ENCODE results near the gene IL1RAPL2. TPM values are rescaled to one million over a fixed set of nuclear protein-coding genes. Genes with fewer than 3 reads are reported as not detected.

Gene IL1RAPL2
- polyA plus RNA-seq, 1 experiment = not detected

DNA sequence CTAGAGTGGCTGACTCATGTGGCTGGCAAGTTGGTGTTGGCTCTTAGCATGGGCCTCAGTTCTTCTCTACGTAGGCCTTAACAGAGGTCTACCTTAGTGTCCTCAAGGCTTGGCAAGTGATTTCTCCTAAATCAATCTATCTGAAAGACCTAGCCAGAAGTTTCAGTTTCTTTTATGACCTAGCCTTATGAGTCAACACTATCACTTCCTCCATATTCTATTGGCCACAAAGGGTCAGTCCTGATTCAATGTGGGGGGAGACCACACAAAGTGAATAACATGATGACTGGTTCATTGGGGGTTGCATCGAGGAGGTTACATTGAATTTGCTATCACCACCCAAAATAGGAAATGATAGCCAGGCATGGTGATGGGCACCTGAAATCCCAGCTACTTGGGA, 1250.5 kb downstream of the IL1RAPL2 start:
- no peak for DNase-seq (ENCODE audit: low read depth)
- Histone ChIP-seq H3K36me3 (ENCODE audit: control insufficient read depth, insufficient read depth, low read length) (no peaks in the 10 kb centered on the region), H3K27me3 (ENCODE audit: control insufficient read depth, insufficient read depth, low read length) (no peaks in the 10 kb centered on the region), H3K4me3 (ENCODE audit: low read depth, low read length) (no peak overlapping the region)
- ChIA-PET CTCF (no interaction called here), POLR2A (no interaction called here)
- TF ChIP-seq, protein P1, sequence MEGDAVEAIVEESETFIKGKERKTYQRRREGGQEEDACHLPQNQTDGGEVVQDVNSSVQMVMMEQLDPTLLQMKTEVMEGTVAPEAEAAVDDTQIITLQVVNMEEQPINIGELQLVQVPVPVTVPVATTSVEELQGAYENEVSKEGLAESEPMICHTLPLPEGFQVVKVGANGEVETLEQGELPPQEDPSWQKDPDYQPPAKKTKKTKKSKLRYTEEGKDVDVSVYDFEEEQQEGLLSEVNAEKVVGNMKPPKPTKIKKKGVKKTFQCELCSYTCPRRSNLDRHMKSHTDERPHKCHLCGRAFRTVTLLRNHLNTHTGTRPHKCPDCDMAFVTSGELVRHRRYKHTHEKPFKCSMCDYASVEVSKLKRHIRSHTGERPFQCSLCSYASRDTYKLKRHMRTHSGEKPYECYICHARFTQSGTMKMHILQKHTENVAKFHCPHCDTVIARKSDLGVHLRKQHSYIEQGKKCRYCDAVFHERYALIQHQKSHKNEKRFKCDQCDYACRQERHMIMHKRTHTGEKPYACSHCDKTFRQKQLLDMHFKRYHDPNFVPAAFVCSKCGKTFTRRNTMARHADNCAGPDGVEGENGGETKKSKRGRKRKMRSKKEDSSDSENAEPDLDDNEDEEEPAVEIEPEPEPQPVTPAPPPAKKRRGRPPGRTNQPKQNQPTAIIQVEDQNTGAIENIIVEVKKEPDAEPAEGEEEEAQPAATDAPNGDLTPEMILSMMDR (IDR thresholded peaks at IDR 0.05; ENCODE audit: insufficient read depth, low read depth, low read length) = no peak

Small RNA genes lying within 50 kb of the gene (small RNA-seq; reads per million reads assigned to genes)
- gene RNU6-207P (ENCODE audit: insufficient read length, low read depth, low replicate concordance) = not detected

Data from BJ (cell line).